K562 (cell line): ENCODE measurements around the gene ZNRF2. TPM values are rescaled to one million over a fixed set of nuclear protein-coding genes. Genes with fewer than 3 reads are reported as not detected.
A peak's percentile ranks its signal among the peaks of the same experiment; 100 is the strongest.

Source experiments
- BACH1 ChIP-seq: fragments of 200-800 bp; sonication (Bioruptor generic); IDR thresholded peaks from 2 replicates; pipeline ENCODE4 v1.6.1; 2016; ENCODE audit warnings: missing genetic modification characterization, missing compliant biosample characterization
- CC2D1A ChIP-seq: fragments of 450-650 bp; IDR thresholded peaks from 2 replicates; pipeline ENCODE4 v1.6.1; 2017; ENCODE audit warnings: mild to moderate bottlenecking
- CCAR2 ChIP-seq: fragments of 200-400 bp; formaldehyde crosslinking; IDR thresholded peaks from 2 replicates; pipeline ENCODE4 v1.6.1; 2017; ENCODE audit warnings: mild to moderate bottlenecking, low read depth, low read length
- GTF2B ChIP-seq: IDR thresholded peaks from 2 replicates; pipeline ENCODE4 v1.6.1; 2011; ENCODE audit not compliant: insufficient read length; ENCODE audit errors: extremely low read depth
- HMG20B ChIP-seq: fragments of 250-450 bp; sonication (Bioruptor Pico); IDR thresholded peaks from 2 replicates; pipeline ENCODE4 v1.5.0; 2021; ENCODE audit warnings: mild to moderate bottlenecking
- IRF2 ChIP-seq: sonication (generic); formaldehyde crosslinking; IDR thresholded peaks from 2 replicates; pipeline ENCODE4 v1.8.1; 2022; ENCODE audit warnings: mild to moderate bottlenecking, missing genetic modification reagents
- KDM4B ChIP-seq, 2 experiments: fragments of 450-650 bp in 1 of 2; sonication (generic) in 1 of 2; IDR thresholded peaks; 2 replicates each; pipeline ENCODE4 v1.6.1; 2016 to 2017; ENCODE audit warnings: borderline replicate concordance in 2 of 2, antibody characterized with exemption in 1 of 2, low read depth in 1 of 2, mild to moderate bottlenecking in 1 of 2
- MCM7 ChIP-seq, 2 experiments: fragments of 450-650 bp; IDR thresholded peaks; 2 replicates each; pipeline ENCODE4 v1.6.1; 2016 to 2018
- MEF2D ChIP-seq: conservative IDR thresholded peaks from 2 replicates; pipeline ENCODE4 v1.6.1; 2016; ENCODE audit warnings: low read depth, missing genetic modification characterization, missing compliant biosample characterization
- NCOA6 ChIP-seq: fragments of 450-650 bp; IDR thresholded peaks from 2 replicates; pipeline ENCODE4 v1.6.1; 2017; ENCODE audit warnings: mild to moderate bottlenecking
- NR3C1 ChIP-seq: sonication (generic); formaldehyde crosslinking; IDR thresholded peaks from 2 replicates; pipeline ENCODE4 v1.8.1; 2022; ENCODE audit warnings: missing genetic modification reagents
- PCBP2 ChIP-seq: fragments of 200-400 bp; formaldehyde crosslinking; IDR thresholded peaks from 2 replicates; pipeline ENCODE4 v1.6.1; 2018; ENCODE audit warnings: low read length, low read depth, mild to moderate bottlenecking, moderate library complexity; ENCODE audit not compliant: poor library complexity, severe bottlenecking
- RNF2 ChIP-seq: sonication (generic); IDR thresholded peaks from 2 replicates; pipeline ENCODE4 v1.6.1; 2016
- SNIP1 ChIP-seq: fragments of 450-650 bp; IDR thresholded peaks from 2 replicates; pipeline ENCODE4 v1.7.1; 2017; ENCODE audit warnings: low read depth, mild to moderate bottlenecking
- SRSF7 ChIP-seq: fragments of 200-400 bp; formaldehyde crosslinking; optimal IDR thresholded peaks from 2 replicates; pipeline ENCODE3; 2017; ENCODE audit warnings: mild to moderate bottlenecking, low read depth, low read length
- STAT6 ChIP-seq: sonication (generic); formaldehyde crosslinking; IDR thresholded peaks from 2 replicates; pipeline ENCODE4 v1.8.1; 2023; ENCODE audit warnings: mild to moderate bottlenecking, missing genetic modification reagents
- TAF15 ChIP-seq: fragments of 200-400 bp; formaldehyde crosslinking; IDR thresholded peaks from 2 replicates; pipeline ENCODE4 v1.6.1; 2017; ENCODE audit warnings: mild to moderate bottlenecking, low read depth, low read length, moderate library complexity
- TCF7L2 ChIP-seq: fragments of 150-350 bp; IDR thresholded peaks from 2 replicates; pipeline ENCODE4 v1.6.1; 2016; ENCODE audit warnings: low read depth, mild to moderate bottlenecking, low read length, moderate library complexity
- ZBTB2 ChIP-seq: fragments of 450-650 bp; IDR thresholded peaks from 2 replicates; pipeline ENCODE4 v1.6.1; 2016; ENCODE audit warnings: antibody characterized with exemption
- ZC3H11A ChIP-seq: IDR thresholded peaks from 2 replicates; pipeline ENCODE4 v1.6.1; 2012; ENCODE audit warnings: low read depth, low read length, improper control_type of control experiment
- ZHX1 ChIP-seq: fragments of 150-350 bp; conservative IDR thresholded peaks from 2 replicates; pipeline ENCODE4 v1.6.1; 2014; ENCODE audit warnings: low read length
- ZNF124 ChIP-seq: sonication (generic); formaldehyde crosslinking; IDR thresholded peaks from 2 replicates; pipeline ENCODE4 v1.8.1; 2022; ENCODE audit warnings: missing genetic modification reagents
- ZNF764 ChIP-seq: fragments of 250-450 bp; sonication (Bioruptor Pico); IDR thresholded peaks from 2 replicates; pipeline ENCODE4 v1.4.0; 2020; ENCODE audit warnings: low read depth, mild to moderate bottlenecking, moderate library complexity
- polyA plus RNA-seq, 8 experiments: library from polyadenylated mRNA; depleted of rRNA in 4 of 8; stranded (reverse) in 5 of 8; unstranded in 3 of 8; fragments of >200 nt; fragmentation: Nextera tagmentation in 2 of 8; fragmentation: Illumina TruSeq in 1 of 8; extraction: Ambion mirVana in 2 of 8; extraction: Trizol in 1 of 8; gene quantifications; 2 replicates each; pipeline versions ENCODE4 v1.2.1 to v1.2.3, GENCODE V29; 2011 to 2014; ENCODE audit warnings: inconsistent platforms in 1 of 8, missing spikeins in 1 of 8
- total RNA-seq, 7 experiments: library from RNA; depleted of rRNA in 6 of 7; stranded (reverse); fragments of >200 nt in 6 of 7; fragmentation: Illumina TruSeq in 2 of 7; extraction: Trizol in 2 of 7; gene quantifications; 2 replicates each; pipeline versions ENCODE4 v1.2.1 to v1.2.3, GENCODE V29; 2011 to 2021; ENCODE audit warnings: low replicate concordance in 1 of 7

The ZNRF2 gene
- total and polyA plus RNA-seq, 9 of the 15 experiments (the other 6 are each of a cell fraction or from before 2014, with no cell fraction given): 1.1 to 13.9 (median 5.5) TPM

DNA sequence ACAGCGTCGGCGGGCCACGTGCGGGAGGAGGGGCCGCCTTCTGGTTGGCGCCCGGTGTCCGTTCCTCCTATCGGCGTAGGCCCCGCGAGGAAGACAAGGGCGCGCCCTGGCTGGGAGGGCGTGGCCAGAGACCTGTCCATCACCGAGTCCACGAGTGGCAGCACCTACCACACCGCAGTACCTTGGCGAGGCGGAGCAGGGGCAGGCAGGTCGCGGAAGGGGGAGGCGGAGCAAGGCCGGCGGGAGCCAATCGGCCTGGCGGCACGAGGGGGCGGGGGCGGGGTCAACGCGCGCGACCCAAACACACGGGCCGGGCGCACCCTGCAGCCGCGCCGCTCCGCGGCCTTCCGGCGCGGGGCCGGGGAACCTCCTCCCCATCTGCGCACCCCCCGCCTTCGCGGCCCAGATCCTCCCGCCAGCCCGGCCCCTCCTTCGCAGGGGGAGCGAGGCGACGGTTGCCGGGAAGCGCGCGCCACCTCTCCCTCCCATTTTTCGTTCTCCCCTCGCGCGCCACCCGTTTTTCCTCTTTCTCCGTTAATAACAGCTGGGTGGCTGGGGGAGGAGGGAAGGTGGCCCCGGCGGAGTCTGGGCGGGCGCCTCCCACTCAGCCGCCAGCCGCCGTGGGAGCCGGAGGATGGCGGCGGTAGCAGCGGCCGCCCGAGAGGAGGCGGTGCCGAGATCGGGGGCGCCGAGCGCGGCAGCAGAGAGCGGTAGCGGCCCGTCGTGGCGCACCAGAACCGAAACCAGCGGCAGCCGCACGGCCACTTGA lies at the start of gene ZNRF2 (continued):
- TF ChIP-seq TAF15: no peak
- TF ChIP-seq KDM4B (IDR thresholded peaks at IDR 0.05; ENCODE audit: borderline replicate concordance in 2 of 2, low read depth in 1 of 2): peak in 1 of 2 experiments; percentile 62; a peak in 1 of 4 replicates
- TF ChIP-seq CC2D1A: 0 out of 2 replicates have a peak, but pooled peaks have one; percentile 100
- no peak for TF ChIP-seq ZNF124 (CRISPR knock-in tag)
- TF ChIP-seq ZNF764 (CRISPR knock-in tag): peak; percentile 95
- TF ChIP-seq IRF2: no peak
- no peak for TF ChIP-seq MCM7 (IDR thresholded peaks at IDR 0.05)
- TF ChIP-seq SNIP1: no peak
- no peak for TF ChIP-seq MEF2D (tag)
- no peak for TF ChIP-seq NR3C1 (CRISPR knock-in tag)
- TF ChIP-seq CCAR2: no peak
- TF ChIP-seq SRSF7: no peak
- no peak for TF ChIP-seq ZHX1
- TF ChIP-seq ZC3H11A: no peak
- no peak for TF ChIP-seq GTF2B
- TF ChIP-seq BACH1 (tag): no peak
- TF ChIP-seq ZBTB2: 0 out of 2 replicates have a peak, but pooled peaks have one; percentile 18
- peak; percentile 27 for TF ChIP-seq PCBP2
- TF ChIP-seq STAT6: no peak
- peak; percentile 49; the same call in 1 of the 2 replicates for TF ChIP-seq RNF2
- TF ChIP-seq HMG20B (CRISPR knock-in tag): no peak
- no peak for TF ChIP-seq NCOA6
- no peak for TF ChIP-seq TCF7L2
